Left renal pelvis (tissue), 4 donors: ENCODE measurements around the gene KDM4B. TPM values are rescaled to one million over a fixed set of nuclear protein-coding genes. Genes with fewer than 3 reads are reported as not detected.

Source experiments
- DNase-seq, 4 donors: peaks; one replicate each; pipeline ENCODE4 v3.0.0-alpha.2; 2013; ENCODE audit warnings: low read depth in 4 of 4, low spot score in 3 of 4
- polyA plus RNA-seq, 4 donors: library from polyadenylated mRNA; unstranded; fragments of 120-200 nt; gene quantifications; one replicate each; pipeline ENCODE4 v1.2.1, GENCODE V29; 2013; ENCODE audit not compliant: insufficient read length in 4 of 4

Gene KDM4B
- polyA plus RNA-seq, 4 donors = 18.5 to 28.4 (median 22.4) TPM

- no peak for DNase-seq
Observed at GRCh38 chr19:5047251-5047935, 78.5 kb downstream of the KDM4B start.

DNA sequence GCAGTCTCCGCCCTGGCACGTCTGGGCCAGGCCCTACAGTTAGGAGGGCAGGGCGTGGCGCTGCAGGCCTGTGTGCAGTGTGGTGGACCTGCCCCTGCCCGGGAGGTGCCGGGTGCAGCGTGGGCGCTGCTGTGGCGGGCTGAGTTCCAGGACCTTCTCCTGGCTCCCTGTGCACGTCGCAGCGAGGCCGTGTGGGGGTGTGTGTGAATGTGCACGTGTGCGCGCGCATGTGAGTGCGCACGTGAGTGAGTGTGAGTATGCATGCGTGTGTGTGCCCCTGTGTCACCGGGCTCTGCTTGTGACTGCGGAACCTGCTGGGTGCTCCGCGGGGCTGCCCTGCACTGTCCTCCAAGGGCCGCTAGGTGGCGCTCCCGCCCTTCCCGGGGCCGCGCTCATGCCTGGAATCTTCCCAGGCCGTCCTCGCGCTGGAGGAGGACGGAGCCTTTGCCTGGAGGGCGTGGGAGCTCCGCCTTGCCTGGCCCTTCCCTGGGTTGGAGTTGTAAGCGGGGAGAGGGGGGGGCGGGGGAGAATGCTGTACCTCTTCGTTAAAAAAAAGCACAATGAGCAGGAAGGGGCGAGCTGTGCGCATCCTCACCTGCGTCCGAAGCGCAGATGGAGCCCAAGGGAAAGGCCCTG, 79.3 kb downstream of the KDM4B start:
- peak in 1 of 4 donors; percentile 70 for DNase-seq

GRCh38 chr19:5048727-5049553, 80.0 kb downstream of the KDM4B start:
- no peak for DNase-seq

GRCh38 chr19:5049561-5049960, 80.6 kb downstream of the KDM4B start:
- no peak for DNase-seq

GRCh38 chr19:5050067-5050656, 81.2 kb downstream of the KDM4B start:
- DNase-seq = no peak

DNA sequence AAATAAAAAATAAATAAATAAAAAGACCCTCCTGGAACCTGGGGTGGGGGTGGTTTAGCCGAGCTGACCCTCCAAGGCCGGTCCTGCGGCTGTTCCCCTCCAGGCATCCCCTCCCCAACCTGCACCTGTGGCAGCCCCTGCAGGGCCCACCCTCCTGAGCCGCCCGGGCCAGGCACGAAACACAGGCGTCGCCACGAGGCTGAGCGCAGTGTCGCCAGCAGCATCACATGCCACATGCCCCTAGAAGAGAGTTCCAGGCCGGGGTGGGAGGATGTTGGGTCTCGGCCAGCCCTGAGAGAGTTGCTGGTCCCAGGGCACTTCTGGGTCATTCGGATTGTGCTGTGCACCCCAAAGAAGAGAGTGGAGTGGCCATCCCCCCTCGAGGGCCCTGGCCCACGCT, 82.0 kb downstream of the KDM4B start:
- DNase-seq = no peak

DNA sequence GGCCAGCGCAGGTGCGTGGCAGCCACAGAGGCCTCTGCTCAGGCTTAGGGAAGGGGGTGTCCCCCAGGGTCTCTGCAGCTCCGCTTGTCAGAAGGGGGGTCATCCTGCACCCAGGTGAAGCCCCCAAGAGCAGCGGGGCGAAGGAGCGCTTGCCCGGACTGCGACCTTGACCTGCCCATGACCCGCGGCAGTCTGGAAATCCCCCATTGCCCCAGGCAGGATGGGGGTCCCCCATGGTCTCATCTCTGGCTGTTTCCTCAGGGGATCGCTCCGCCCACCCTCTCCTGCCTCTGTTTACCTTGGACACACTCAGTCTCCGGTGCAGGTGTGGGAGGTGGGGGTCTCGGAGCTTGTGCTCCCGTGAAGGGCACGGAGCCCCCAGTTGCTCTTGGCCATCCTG, 82.7 kb downstream of the KDM4B start:
- no peak for DNase-seq

GRCh38 chr19:5052515-5052914, 83.6 kb downstream of the KDM4B start:
- DNase-seq = no peak

DNA sequence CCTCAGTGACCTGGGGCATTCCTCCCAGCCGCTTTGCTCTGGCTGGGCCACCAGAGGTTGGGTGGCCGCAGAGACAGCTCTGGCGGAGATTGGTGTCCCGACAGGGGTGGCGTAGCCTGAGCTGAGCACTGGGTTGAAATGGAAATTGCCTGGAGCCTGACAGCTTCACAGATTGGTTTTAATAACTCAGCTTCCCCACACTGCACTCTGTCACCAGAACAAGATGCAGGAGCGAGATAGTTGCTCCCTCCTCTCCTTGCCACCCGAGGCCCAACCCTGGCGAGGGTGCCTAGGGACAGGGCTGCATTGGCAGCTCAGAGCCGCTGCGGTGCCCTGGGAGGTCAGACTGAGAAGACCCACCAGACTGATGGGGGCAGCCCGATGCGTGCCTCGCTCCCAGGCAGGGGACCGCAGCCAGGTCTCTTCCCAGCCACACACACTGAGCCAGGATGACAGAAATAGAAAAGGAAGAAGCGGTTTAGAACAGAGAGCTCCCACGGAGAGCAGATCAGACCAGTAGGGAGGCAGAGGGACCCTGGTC, 84.1 kb downstream of the KDM4B start:
- DNase-seq = no peak

- no peak for DNase-seq
Observed at GRCh38 chr19:5053661-5054060, 84.7 kb downstream of the KDM4B start.

- DNase-seq = no peak
Observed at GRCh38 chr19:5054551-5055456, 85.9 kb downstream of the KDM4B start.

GRCh38 chr19:5055457-5055776, 86.5 kb downstream of the KDM4B start:
- no peak for DNase-seq

DNA sequence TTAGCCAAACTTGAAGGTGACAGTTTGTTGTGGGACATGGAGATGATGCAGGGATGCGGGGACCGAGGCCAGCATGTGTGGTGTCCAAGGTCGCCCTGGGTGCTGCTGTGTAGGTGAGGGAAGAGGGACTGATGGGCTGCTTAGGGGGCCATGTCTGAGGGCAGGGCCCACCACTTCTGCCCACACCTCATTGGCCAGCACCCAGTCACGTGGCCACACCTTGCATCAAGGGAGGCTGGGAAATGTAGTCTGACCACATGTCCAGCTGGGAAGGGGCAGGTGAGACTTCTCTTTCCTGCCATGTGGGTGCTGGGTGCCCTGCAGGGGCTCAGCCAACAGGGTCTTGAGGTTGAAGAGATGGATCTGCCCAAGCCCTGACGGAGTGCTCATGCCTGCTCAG, 88.9 kb downstream of the KDM4B start:
- DNase-seq = no peak

- no peak for DNase-seq
Observed at GRCh38 chr19:5058521-5059212, 89.8 kb downstream of the KDM4B start.

- DNase-seq = no peak
Observed at GRCh38 chr19:5059213-5059574, 90.3 kb downstream of the KDM4B start.

DNA sequence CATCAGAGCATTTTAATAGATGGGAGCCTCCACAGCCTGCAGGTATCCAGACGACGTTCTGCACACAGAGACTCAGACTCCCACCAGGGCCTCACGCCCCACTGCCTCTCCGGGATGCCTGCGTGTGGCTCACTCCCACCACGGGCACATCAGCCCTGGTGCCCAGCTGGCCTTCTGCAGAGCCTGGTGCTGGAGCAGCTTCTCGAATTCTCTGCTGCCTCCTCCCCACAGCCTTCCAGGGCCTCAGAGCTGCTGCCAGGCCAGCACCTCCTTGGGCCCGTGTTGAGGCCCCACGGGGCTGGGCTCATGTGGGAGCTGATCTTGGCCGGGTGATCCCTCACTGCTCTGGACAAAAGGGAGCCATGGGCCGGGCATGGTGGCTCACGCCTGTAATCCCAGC, 90.9 kb downstream of the KDM4B start:
- no peak for DNase-seq

DNA sequence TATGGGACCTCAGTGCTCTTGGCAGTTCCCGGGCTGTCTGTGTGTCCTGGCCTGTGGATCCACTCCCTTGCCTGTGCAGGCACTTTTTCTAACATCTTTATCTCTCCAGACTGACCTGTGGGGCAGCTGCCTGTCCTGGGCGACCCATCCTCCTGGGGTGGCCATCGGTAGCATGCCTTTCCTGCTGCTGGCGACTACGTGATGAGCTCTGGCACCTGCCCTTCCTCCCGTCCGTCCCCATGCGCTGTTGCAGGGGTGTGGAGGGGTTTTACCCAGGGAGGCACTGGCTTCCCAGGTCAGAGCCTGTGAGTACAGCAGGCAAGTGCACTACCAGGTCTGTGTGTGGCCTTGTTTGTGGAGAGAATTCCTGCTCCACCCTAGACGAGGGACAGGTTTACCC, 93.3 kb downstream of the KDM4B start:
- DNase-seq = no peak

- DNase-seq = no peak
Observed at GRCh38 chr19:5062799-5063198, 93.9 kb downstream of the KDM4B start.

DNA sequence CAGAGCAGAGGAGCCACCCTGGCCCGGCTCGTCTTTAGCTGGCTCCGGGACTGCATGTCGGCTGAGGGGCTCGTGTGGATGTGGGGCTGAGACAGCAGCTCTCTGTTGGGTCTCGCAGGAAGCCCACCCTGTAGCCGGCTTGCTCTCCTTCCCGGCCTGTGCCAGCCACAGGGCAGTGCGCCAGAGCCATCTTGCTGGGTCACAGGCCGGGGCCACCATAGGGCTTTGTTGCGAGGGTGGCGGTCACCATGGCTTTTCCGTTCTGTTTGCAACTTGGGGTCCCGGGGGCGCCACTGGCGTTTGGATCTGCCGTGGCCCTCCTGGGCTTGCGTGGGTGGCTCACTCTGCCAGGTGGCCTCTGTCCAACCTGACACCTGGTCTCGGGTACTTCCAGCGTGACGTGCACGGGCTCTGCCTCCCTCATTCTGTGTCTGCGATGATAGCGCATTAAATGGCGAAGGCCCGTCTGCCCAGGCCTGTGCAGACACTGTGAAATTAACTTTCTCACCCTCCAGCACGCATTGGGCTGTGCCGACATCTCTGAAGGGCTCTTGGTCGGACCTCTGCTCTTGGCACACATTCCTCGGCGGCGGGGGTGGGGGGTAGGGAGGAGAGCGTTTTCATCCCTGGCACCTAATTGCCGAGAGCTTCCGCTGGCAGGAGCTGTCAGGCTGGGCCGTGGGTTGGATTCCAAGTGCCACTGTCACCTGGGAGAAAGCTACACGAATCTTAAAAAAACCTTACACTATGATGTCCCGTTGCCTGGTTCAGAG, 95.1 kb downstream of the KDM4B start:
- DNase-seq = no peak
